Upper lobe of left lung (tissue), 4 donors: ENCODE measurements around the gene TSPAN32.

Experiments used
- CTCF ChIP-seq, 6 experiments: fragments of 450-650 bp in 4 of 6; fragments of 200-600 bp in 2 of 6; sonication (generic) in 2 of 6; IDR thresholded peaks; one replicate each; pipeline ENCODE4 v1.5.1; 2016 to 2019; ENCODE audit warnings: antibody characterized with exemption in 6 of 6
- POLR2A ChIP-seq, 4 donors: fragments of 450-650 bp; IDR thresholded peaks; one replicate each; pipeline ENCODE4 v1.5.1; 2016 to 2017; ENCODE audit warnings: antibody characterized with exemption in 4 of 4, mild to moderate bottlenecking in 2 of 4
- POLR2AphosphoS5 ChIP-seq, 2 donors: sonication (generic); formaldehyde crosslinking; IDR thresholded peaks; one replicate each; pipeline ENCODE4 v1.5.1; 2017; ENCODE audit warnings: antibody characterized with exemption in 2 of 2

- no peak for TF ChIP-seq CTCF (IDR thresholded peaks at IDR 0.05)
- TF ChIP-seq POLR2AphosphoS5 (IDR thresholded peaks at IDR 0.05) = no peak
- TF ChIP-seq POLR2A (IDR thresholded peaks at IDR 0.05) = no peak
Measured at GRCh38 chr11:2271327-2272227, 30.2 kb upstream of the TSPAN32 start.
